GM06990 (cell line): ENCODE data around the gene GPX4.
A peak's percentile ranks its signal among the peaks of the same experiment; 100 is the strongest.

Experiments
- DNase-seq: peaks from one replicate; pipeline ENCODE4 v3.0.0-alpha.2; 2011; ENCODE audit not compliant: insufficient read length; ENCODE audit errors: extremely low read depth
- H3K27me3 ChIP-seq: replicated peaks from 2 replicates; pipeline ENCODE4 v1.6.0; 2011; ENCODE audit warnings: low read length; ENCODE audit not compliant: control insufficient read depth, insufficient read depth
- H3K36me3 ChIP-seq: 2 replicates; pipeline ENCODE4 v1.5.1; 2011; ENCODE audit warnings: low read length; ENCODE audit not compliant: control insufficient read depth, insufficient read depth
- H3K4me3 ChIP-seq: replicated peaks from 2 replicates; pipeline ENCODE4 v1.5.1; 2011; ENCODE audit warnings: low read depth, mild to moderate bottlenecking, control low read depth, low read length
- TF ChIP-seq, protein P1 (sequence below): IDR thresholded peaks from 2 replicates; pipeline ENCODE4 v1.5.1; 2011; ENCODE audit warnings: low read length, control low read depth, mild to moderate bottlenecking, inconsistent platforms; ENCODE audit not compliant: insufficient read depth, poor library complexity, severe bottlenecking

Gene GPX4

DNA sequence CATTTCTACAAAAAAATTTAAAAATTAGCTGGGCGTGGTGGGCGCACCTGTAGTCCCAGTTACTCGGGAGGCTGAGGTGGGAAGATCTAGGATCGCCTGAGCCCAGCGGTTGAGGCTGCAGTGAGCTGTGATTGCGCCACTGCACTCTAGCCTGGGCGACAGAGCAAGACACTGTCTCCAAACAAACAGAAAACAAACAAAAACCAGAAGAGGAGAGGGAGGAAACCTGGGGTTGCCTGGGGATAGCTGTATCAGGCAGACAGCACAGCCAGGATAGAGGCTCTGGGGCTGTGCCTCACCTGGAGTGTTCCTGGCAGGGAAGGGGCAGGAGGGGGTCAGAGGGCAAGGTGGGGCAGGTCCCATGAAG is 6.0 kb upstream of the GPX4 start:
- TF ChIP-seq, protein P1, sequence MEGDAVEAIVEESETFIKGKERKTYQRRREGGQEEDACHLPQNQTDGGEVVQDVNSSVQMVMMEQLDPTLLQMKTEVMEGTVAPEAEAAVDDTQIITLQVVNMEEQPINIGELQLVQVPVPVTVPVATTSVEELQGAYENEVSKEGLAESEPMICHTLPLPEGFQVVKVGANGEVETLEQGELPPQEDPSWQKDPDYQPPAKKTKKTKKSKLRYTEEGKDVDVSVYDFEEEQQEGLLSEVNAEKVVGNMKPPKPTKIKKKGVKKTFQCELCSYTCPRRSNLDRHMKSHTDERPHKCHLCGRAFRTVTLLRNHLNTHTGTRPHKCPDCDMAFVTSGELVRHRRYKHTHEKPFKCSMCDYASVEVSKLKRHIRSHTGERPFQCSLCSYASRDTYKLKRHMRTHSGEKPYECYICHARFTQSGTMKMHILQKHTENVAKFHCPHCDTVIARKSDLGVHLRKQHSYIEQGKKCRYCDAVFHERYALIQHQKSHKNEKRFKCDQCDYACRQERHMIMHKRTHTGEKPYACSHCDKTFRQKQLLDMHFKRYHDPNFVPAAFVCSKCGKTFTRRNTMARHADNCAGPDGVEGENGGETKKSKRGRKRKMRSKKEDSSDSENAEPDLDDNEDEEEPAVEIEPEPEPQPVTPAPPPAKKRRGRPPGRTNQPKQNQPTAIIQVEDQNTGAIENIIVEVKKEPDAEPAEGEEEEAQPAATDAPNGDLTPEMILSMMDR, result no peak
- no peak for DNase-seq
- H3K36me3 ChIP-seq, result no peaks in the 10 kb centered on the region; the same call in 1 of the 2 replicates
- H3K4me3 ChIP-seq, result no peak overlapping the region
- H3K27me3 ChIP-seq, result no peaks in the 10 kb centered on the region

DNA sequence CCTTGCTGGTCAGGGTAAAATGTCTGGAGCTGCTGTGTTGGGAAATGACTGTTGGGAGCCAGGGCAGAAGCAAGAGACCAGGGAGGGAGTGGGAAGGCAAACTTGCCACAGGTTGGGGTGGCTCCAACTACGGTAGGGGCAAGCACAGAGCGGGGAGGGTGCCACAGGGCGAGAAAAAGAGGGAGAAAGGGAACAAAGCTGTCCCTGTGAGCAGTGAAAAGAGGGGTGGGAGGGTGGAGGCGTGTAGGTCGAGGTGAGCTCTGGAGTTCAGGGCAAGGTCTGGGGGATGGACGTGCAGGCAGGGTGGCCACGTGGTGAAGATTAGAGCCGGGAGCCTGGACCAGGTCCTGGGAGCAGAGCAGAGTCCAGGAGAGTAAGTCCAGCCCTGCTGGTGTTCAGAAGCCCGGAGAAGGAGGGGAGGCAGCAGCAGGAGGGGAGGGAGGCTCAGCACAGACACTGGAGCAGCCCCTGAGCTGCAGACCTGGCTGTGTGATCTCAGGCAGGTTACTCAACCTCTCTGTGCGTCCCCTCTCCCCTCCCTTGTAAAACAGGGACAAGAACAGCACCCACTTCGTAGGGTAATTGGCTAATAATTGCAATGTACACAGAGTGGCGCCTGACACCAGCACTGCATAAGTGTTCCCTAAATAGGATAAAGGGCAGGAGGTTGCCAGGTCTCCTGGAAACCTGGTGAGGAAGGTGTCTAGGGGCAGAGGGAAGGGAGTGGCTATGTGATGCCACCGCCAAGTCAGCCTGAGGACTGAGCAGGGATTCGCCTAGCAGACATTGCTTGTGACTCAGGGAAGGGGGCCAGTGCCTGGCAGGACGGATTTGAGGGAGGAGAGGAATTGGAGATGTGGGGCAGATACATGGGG is 5.4 kb upstream of the GPX4 start:
- TF ChIP-seq, protein P1, result no peak
- Histone ChIP-seq H3K36me3 (no peaks in the 10 kb centered on the region), H3K27me3 (no peaks in the 10 kb centered on the region), H3K4me3 (no peak overlapping the region)
- no peak for DNase-seq

DNA sequence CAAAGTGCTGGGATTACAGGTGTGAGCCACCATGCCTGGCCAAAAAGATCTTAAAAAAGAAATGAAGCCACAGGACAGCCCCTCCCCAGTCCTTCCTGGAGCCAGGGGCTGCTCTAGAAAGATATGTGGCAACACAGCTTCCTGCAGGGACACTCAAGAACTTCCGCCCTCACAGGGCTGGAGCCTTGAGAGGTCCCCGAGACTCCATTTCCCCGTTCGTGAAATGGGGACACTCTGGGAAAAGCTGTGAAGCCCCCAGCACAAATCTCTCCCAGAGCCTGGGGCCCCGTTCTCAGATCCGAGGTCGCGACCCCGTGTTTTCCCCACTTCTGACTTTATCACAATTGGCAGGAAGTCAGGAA is 2.5 kb upstream of the GPX4 start:
- DNase-seq, result no peak
- TF ChIP-seq, protein P1, result no peak
- peaks cover 6% of the 10 kb centered on the region for H3K36me3 ChIP-seq
- no peaks in the 10 kb centered on the region for H3K27me3 ChIP-seq
- H3K4me3 ChIP-seq, result no peak overlapping the region

DNA sequence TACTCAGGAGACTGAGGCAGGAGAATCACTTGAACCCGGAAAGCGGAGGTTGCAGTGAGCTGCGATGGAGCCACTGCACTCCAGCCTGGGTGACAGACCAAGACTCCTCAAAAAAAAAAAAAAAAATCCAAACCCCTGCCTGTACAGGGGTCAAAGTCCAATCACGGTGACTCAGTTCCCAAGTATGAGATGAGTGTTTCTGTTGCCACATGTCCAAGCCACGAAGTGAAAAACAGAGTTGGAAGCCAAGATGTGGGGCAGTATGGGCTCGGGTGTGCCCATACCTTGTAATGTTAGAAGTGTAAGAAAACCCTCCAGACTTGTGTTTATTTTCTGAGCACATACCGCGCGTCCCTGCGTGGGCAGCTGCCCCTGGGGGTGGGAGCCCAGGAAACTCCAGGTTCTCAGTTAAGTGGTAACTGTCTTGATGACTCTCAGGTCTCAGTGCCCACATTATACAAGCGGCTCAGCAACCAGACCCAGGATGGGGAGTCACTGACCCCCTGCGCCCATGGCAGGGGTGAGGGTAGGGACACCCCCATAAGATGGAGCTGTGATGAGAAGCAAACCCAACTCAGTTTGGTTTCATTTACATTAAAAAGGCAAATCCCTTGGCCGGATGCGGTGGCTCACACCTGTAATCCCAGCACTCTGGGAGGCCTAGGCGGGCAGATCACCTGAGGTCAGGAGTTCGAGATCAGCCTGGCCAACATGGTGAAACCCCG is 1.2 kb upstream of the GPX4 start:
- peaks cover 14% of the 10 kb centered on the region for H3K36me3 ChIP-seq
- H3K27me3 ChIP-seq, result no peaks in the 10 kb centered on the region
- DNase-seq, result peak; percentile 84
- H3K4me3 ChIP-seq, result no peak overlapping the region
- TF ChIP-seq, protein P1, result no peak

DNA sequence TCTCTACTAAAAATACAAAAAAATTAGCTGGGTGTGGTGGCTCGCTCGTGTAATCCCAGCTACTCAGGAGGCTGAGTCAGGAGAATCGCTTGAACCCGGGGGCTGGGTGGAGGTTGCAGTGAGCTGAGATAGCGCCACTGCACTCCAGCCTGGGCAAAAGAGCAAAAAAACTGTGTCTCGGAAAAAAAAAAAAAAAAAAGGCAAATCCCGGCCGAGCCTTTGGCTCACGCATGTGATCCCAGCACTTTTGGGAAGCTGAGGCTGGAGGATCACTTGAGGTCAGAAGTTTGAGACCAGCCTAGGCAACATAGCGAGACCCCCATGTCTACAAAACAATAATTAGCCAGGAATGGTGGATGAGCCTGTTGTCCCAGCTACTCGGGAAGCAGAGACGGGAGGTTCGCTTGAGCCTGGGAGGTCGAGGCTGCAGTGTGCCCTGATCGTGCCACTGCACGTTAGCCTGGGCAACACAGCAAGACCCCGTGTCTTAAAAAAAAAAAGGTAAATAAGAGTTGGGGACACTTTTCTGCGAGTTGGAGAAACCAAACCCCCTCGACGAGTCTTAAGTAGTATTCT is 574 bp upstream of the GPX4 start:
- H3K4me3 ChIP-seq, result peak overlapping the region; percentile 41; the same call in 1 of the 2 replicates
- H3K27me3 ChIP-seq, result no peaks in the 10 kb centered on the region
- TF ChIP-seq, protein P1, result no peak
- DNase-seq, result no peak
- H3K36me3 ChIP-seq, result peaks cover 14% of the 10 kb centered on the region
